Caco-2 (cell line): ENCODE data around the gene LURAP1L. TPM values are rescaled to one million over a fixed set of nuclear protein-coding genes. Genes with fewer than 3 reads are reported as not detected.

Experiments
- BruUV-seq: library from RNA; stranded (reverse); fragments of 400-500 nt; replicated peaks from 2 replicates; lab custom pipeline; 2021; lab: Mats Ljungman, UMichigan
- CTCF ChIA-PET: fragments of 300-600 bp; sonication (Branson Sonifier 250); formaldehyde crosslinking; loops from one replicate; lab custom pipeline; 2022; ENCODE audit warnings: antibody characterized with exemption; lab: Charles Lee
- POLR2A ChIA-PET: fragments of 300-600 bp; sonication (Branson Sonifier 250); formaldehyde crosslinking; loops from one replicate; lab custom pipeline; 2022; ENCODE audit warnings: antibody characterized with exemption; lab: Charles Lee
- DNase-seq, 2 experiments: peaks; one replicate each; pipeline versions ENCODE4 v3.0.0 to v3.0.0-alpha.2; 2020 to 2022
- H3K27me3 ChIP-seq: replicated peaks from 2 replicates; pipeline ENCODE4 v1.6.0; 2011; ENCODE audit warnings: low read length; ENCODE audit not compliant: control insufficient read depth, insufficient read depth
- H3K36me3 ChIP-seq: 2 replicates; pipeline ENCODE4 v1.5.1; 2011; ENCODE audit warnings: low read length; ENCODE audit not compliant: control insufficient read depth, insufficient read depth
- H3K4me1 ChIP-seq: fragments of 250-450 bp; sonication (Bioruptor Pico); 2 replicates; pipeline ENCODE4 v1.5.1; 2020; ENCODE audit warnings: mild to moderate bottlenecking
- H3K4me3 ChIP-seq: 2 replicates; pipeline ENCODE4 v1.5.1; 2011; ENCODE audit warnings: low read depth, mild to moderate bottlenecking, control low read depth, low read length
- H3K9me3 ChIP-seq: fragments of 250-450 bp; sonication (Bioruptor Pico); 2 replicates; pipeline ENCODE4 v1.5.1; 2020; ENCODE audit warnings: mild to moderate bottlenecking, moderate library complexity
- H3K27ac Mint-ChIP-seq: one replicate; pipeline ENCODE4 v1.8.0; 2022; ENCODE audit warnings: mixed read lengths; ENCODE audit not compliant: unreplicated experiment
- H3K27me3 Mint-ChIP-seq: one replicate; pipeline ENCODE4 v1.8.0; 2022; ENCODE audit warnings: mixed read lengths; ENCODE audit not compliant: insufficient read depth, unreplicated experiment
- H3K36me3 Mint-ChIP-seq: one replicate; pipeline ENCODE4 v1.8.0; 2022; ENCODE audit warnings: mild to moderate bottlenecking, mixed read lengths; ENCODE audit not compliant: insufficient read depth, unreplicated experiment
- H3K4me1 Mint-ChIP-seq: one replicate; pipeline ENCODE4 v1.8.0; 2022; ENCODE audit warnings: low read depth, mixed read lengths; ENCODE audit not compliant: unreplicated experiment
- H3K4me3 Mint-ChIP-seq: one replicate; pipeline ENCODE4 v1.8.0; 2022; ENCODE audit warnings: mild to moderate bottlenecking, moderate library complexity, mixed read lengths; ENCODE audit not compliant: unreplicated experiment
- H3K9me3 Mint-ChIP-seq: one replicate; pipeline ENCODE4 v1.8.0; 2022; ENCODE audit warnings: mixed read lengths; ENCODE audit not compliant: unreplicated experiment
- CTCF ChIP-seq, 2 experiments: fragments of 200-600 bp in 1 of 2; IDR thresholded peaks; 1 replicate in 1 of 2; 2 replicates in 1 of 2; pipeline versions ENCODE4 v1.5.1 to v1.8.0; 2011 to 2022; ENCODE audit warnings: antibody characterized with exemption in 1 of 2, control low read depth in 1 of 2, inconsistent platforms in 1 of 2, low read depth in 1 of 2, low read length in 1 of 2, mild to moderate bottlenecking in 1 of 2, moderate library complexity in 1 of 2; ENCODE audit not compliant: insufficient read depth in 1 of 2, severe bottlenecking in 1 of 2, unreplicated experiment in 1 of 2
- intact Hi-C: fragments of 100-400 bp; cut with micrococcal nuclease; formaldehyde crosslinking; loops from one replicate; pipeline ENCODE4 v1.10.0; 2022; ENCODE audit not compliant: unreplicated experiment
- total RNA-seq: library from RNA; stranded (reverse); gene quantifications from 2 replicates; pipeline ENCODE4 v1.2.3, GENCODE V29; 2022

LURAP1L gene
- total RNA-seq, 1 experiment from 2014 or later = not detected

GRCh38 chr9:12737871-12738270, 36.9 kb upstream of the LURAP1L start:
- H3K27me3 Mint-ChIP-seq = no peaks in the 10 kb centered on the region
- TF ChIP-seq CTCF (IDR thresholded peaks at IDR 0.05; ENCODE audit: insufficient read depth in 1 of 2, low read depth in 1 of 2, low read length in 1 of 2, severe bottlenecking in 1 of 2, unreplicated experiment in 1 of 2) = no peak
- DNase-seq = no peak
- Histone ChIP-seq H3K36me3 (no peaks in the 10 kb centered on the region), H3K4me1 (no peaks in the 10 kb centered on the region), H3K4me3 (no peak overlapping the region), H3K9me3 (no peaks in the 10 kb centered on the region), H3K27me3 (no peaks in the 10 kb centered on the region)
- H3K4me1 Mint-ChIP-seq = no peaks in the 10 kb centered on the region
- no peaks in the 10 kb centered on the region for H3K9me3 Mint-ChIP-seq
- H3K27ac Mint-ChIP-seq = no peak overlapping the region
- ChIA-PET POLR2A (no interaction called here), CTCF (no interaction called here)
- no peak overlapping the region for H3K4me3 Mint-ChIP-seq
- intact Hi-C loops = no loop called here
- no peaks in the 10 kb centered on the region for H3K36me3 Mint-ChIP-seq
- BruUV-seq = no TSS peak

GRCh38 chr9:12739014-12739652, 35.7 kb upstream of the LURAP1L start:
- no peak overlapping the region for H3K4me3 ChIP-seq
- POLR2A ChIA-PET = no interaction called here
- no peaks in the 10 kb centered on the region for H3K27me3 ChIP-seq
- Mint-ChIP-seq H3K4me1 (no peaks in the 10 kb centered on the region), H3K27ac (no peak overlapping the region), H3K9me3 (no peaks in the 10 kb centered on the region), H3K27me3 (no peaks in the 10 kb centered on the region), H3K36me3 (no peaks in the 10 kb centered on the region), H3K4me3 (no peak overlapping the region)
- no peak for TF ChIP-seq CTCF (IDR thresholded peaks at IDR 0.05; ENCODE audit: insufficient read depth in 1 of 2, low read depth in 1 of 2, low read length in 1 of 2, severe bottlenecking in 1 of 2, unreplicated experiment in 1 of 2)
- BruUV-seq = no TSS peak
- intact Hi-C loops = no loop called here
- H3K4me1 ChIP-seq = no peaks in the 10 kb centered on the region
- H3K36me3 ChIP-seq = no peaks in the 10 kb centered on the region
- DNase-seq = no peak
- H3K9me3 ChIP-seq = no peaks in the 10 kb centered on the region
- CTCF ChIA-PET = no interaction called here

GRCh38 chr9:12740845-12741244, 34.0 kb upstream of the LURAP1L start:
- TF ChIP-seq CTCF (IDR thresholded peaks at IDR 0.05; ENCODE audit: insufficient read depth in 1 of 2, low read depth in 1 of 2, low read length in 1 of 2, severe bottlenecking in 1 of 2, unreplicated experiment in 1 of 2) = no peak
- H3K9me3 ChIP-seq = no peaks in the 10 kb centered on the region
- no peak for DNase-seq
- no peaks in the 10 kb centered on the region for H3K4me1 ChIP-seq
- BruUV-seq = no TSS peak
- no peaks in the 10 kb centered on the region for H3K27me3 ChIP-seq
- ChIA-PET CTCF (no interaction called here), POLR2A (no interaction called here)
- H3K4me3 Mint-ChIP-seq = no peak overlapping the region
- H3K4me1 Mint-ChIP-seq = no peaks in the 10 kb centered on the region
- H3K9me3 Mint-ChIP-seq = no peaks in the 10 kb centered on the region
- no peak overlapping the region for H3K4me3 ChIP-seq
- no peaks in the 10 kb centered on the region for H3K36me3 ChIP-seq
- H3K27me3 Mint-ChIP-seq = no peaks in the 10 kb centered on the region
- intact Hi-C loops = no loop called here
- no peaks in the 10 kb centered on the region for H3K36me3 Mint-ChIP-seq
- no peak overlapping the region for H3K27ac Mint-ChIP-seq
